GM23338 (cell line): ENCODE measurements around the gene ZNF281. TPM values are rescaled to one million over a fixed set of nuclear protein-coding genes. Genes with fewer than 3 reads are reported as not detected.

Experiments
- ATAC-seq: fragments of 200-7000 bp; cut with Tn5 transposase; 3 replicates; pipeline ENCODE4 v1.9.1; 2020
- DNase-seq: peaks from one replicate; pipeline ENCODE4 v3.0.0-alpha.2; 2015; ENCODE audit warnings: low spot score
- H2AFZ ChIP-seq: fragments of 200-600 bp; sonication (generic); 2 replicates; pipeline ENCODE4 v1.8.0; 2016; ENCODE audit warnings: antibody characterized with exemption, mild to moderate bottlenecking, moderate library complexity
- H3F3A ChIP-seq: fragments of 200-600 bp; sonication (generic); replicated peaks from 2 replicates; pipeline ENCODE4 v1.8.0; 2017; ENCODE audit warnings: antibody characterized with exemption, mixed run types, low read depth
- H3K27ac ChIP-seq: fragments of 200-600 bp; sonication (generic); 2 replicates; pipeline ENCODE4 v1.6.1; 2016; ENCODE audit warnings: low read depth
- H3K27me3 ChIP-seq: fragments of 200-600 bp; sonication (generic); 2 replicates; pipeline ENCODE4 v1.8.0; 2016; ENCODE audit warnings: mild to moderate bottlenecking, mixed run types, moderate library complexity; ENCODE audit not compliant: insufficient read depth
- H3K36me3 ChIP-seq: fragments of 200-600 bp; sonication (generic); 2 replicates; pipeline ENCODE4 v1.8.0; 2016; ENCODE audit warnings: mild to moderate bottlenecking; ENCODE audit not compliant: insufficient read depth
- H3K4me1 ChIP-seq: fragments of 200-600 bp; sonication (generic); 2 replicates; pipeline ENCODE4 v1.8.0; 2016; ENCODE audit warnings: mild to moderate bottlenecking, moderate library complexity; ENCODE audit not compliant: insufficient read depth
- H3K4me2 ChIP-seq: fragments of 200-600 bp; sonication (generic); 2 replicates; pipeline ENCODE4 v1.7.1; 2017; ENCODE audit warnings: mixed run types
- H3K4me3 ChIP-seq: fragments of 200-600 bp; sonication (generic); 2 replicates; pipeline ENCODE4 v1.6.1; 2016; ENCODE audit warnings: mixed run types
- H3K79me2 ChIP-seq: fragments of 200-600 bp; sonication (generic); replicated peaks from 2 replicates; pipeline ENCODE4 v1.8.0; 2017; ENCODE audit warnings: mild to moderate bottlenecking; ENCODE audit not compliant: insufficient read depth
- H3K9me2 ChIP-seq: fragments of 200-600 bp; sonication (generic); 2 replicates; pipeline ENCODE4 v1.8.0; 2017; ENCODE audit not compliant: insufficient read depth
- H4K20me1 ChIP-seq: fragments of 200-600 bp; sonication (generic); replicated peaks from 2 replicates; pipeline ENCODE4 v1.8.0; 2017; ENCODE audit warnings: mild to moderate bottlenecking; ENCODE audit not compliant: insufficient read depth
- H3K27ac Mint-ChIP-seq: 2 replicates; pipeline ENCODE4 v1.8.0; 2020; ENCODE audit warnings: inconsistent platforms, mild to moderate bottlenecking, moderate library complexity, mixed read lengths
- H3K27me3 Mint-ChIP-seq: 3 replicates; pipeline ENCODE4 v1.8.0; 2022; ENCODE audit warnings: low read depth, mild to moderate bottlenecking, moderate library complexity, mixed read lengths, inconsistent platforms; ENCODE audit not compliant: insufficient read depth, poor library complexity
- H3K36me3 Mint-ChIP-seq: 3 replicates; pipeline ENCODE4 v1.8.0; 2021; ENCODE audit warnings: low read depth, mild to moderate bottlenecking, inconsistent platforms, moderate library complexity, mixed read lengths
- H3K4me1 Mint-ChIP-seq: 3 replicates; pipeline ENCODE4 v1.8.0; 2020; ENCODE audit warnings: mild to moderate bottlenecking, inconsistent platforms, mixed read lengths
- H3K4me3 Mint-ChIP-seq: 3 replicates; pipeline ENCODE4 v1.8.0; 2021; ENCODE audit warnings: moderate library complexity, mild to moderate bottlenecking, inconsistent platforms, mixed read lengths
- H3K9me3 Mint-ChIP-seq: 3 replicates; pipeline ENCODE4 v1.8.0; 2020; ENCODE audit warnings: moderate library complexity, mild to moderate bottlenecking, inconsistent platforms, mixed read lengths
- CREB1 ChIP-seq: fragments of 250-450 bp; sonication (Bioruptor Pico); IDR thresholded peaks from 2 replicates; pipeline ENCODE4 v1.5.0; 2020; ENCODE audit warnings: low read depth, mild to moderate bottlenecking, moderate library complexity
- EZH2 ChIP-seq: fragments of 200-600 bp; sonication (generic); IDR thresholded peaks from one replicate; pipeline ENCODE4 v1.8.0; 2017; ENCODE audit warnings: antibody characterized with exemption, mild to moderate bottlenecking, low read depth; ENCODE audit not compliant: unreplicated experiment
- EZH2phosphoT487 ChIP-seq: fragments of 200-600 bp; sonication (generic); IDR thresholded peaks from one replicate; pipeline ENCODE4 v1.8.1; 2018; ENCODE audit warnings: antibody characterized with exemption; ENCODE audit not compliant: unreplicated experiment
- JUNB ChIP-seq: IDR thresholded peaks from one replicate; pipeline ENCODE4 v1.6.1; 2016; ENCODE audit warnings: antibody characterized with exemption; ENCODE audit not compliant: unreplicated experiment
- NANOG ChIP-seq: IDR thresholded peaks from 2 replicates; pipeline ENCODE4 v1.6.1; 2016; ENCODE audit warnings: antibody characterized with exemption, borderline replicate concordance
- POLR2AphosphoS5 ChIP-seq: IDR thresholded peaks from 2 replicates; pipeline ENCODE4 v1.6.1; 2016; ENCODE audit warnings: antibody characterized with exemption, low read depth
- STAT1 ChIP-seq: IDR thresholded peaks from one replicate; pipeline ENCODE4 v1.6.1; 2016; ENCODE audit warnings: antibody characterized with exemption; ENCODE audit not compliant: unreplicated experiment
- ZNF114 ChIP-seq: fragments of 250-450 bp; sonication (Bioruptor Pico); IDR thresholded peaks from 2 replicates; pipeline ENCODE4 v1.5.0; 2020; ENCODE audit warnings: mild to moderate bottlenecking, moderate library complexity
- ZNF331 ChIP-seq: fragments of 250-450 bp; sonication (Bioruptor Pico); IDR thresholded peaks from 2 replicates; pipeline ENCODE4 v1.5.0; 2020; ENCODE audit warnings: low read depth, mild to moderate bottlenecking, moderate library complexity
- polyA plus RNA-seq: library from polyadenylated mRNA; unstranded; fragments of >200 nt; fragmentation: Nextera tagmentation; extraction: Ambion mirVana; gene quantifications from 2 replicates; pipeline ENCODE4 v1.2.1, GENCODE V29; 2016
- total RNA-seq: library from RNA; depleted of rRNA; stranded (reverse); fragments of >200 nt; shearing (Covaris generic); gene quantifications from 2 replicates; pipeline ENCODE4 v1.2.3, GENCODE V29; 2014
- TF ChIP-seq, protein P1 (sequence below): fragments of 250-450 bp; sonication (Bioruptor Pico); IDR thresholded peaks from 2 replicates; pipeline ENCODE4 v1.5.0; 2020; ENCODE audit warnings: mild to moderate bottlenecking, moderate library complexity
- TF ChIP-seq, protein P2 (sequence below): IDR thresholded peaks from one replicate; pipeline ENCODE4 v1.6.1; 2018; ENCODE audit warnings: antibody characterized with exemption; ENCODE audit not compliant: unreplicated experiment
- TF ChIP-seq, protein P3 (sequence below): IDR thresholded peaks from 2 replicates; pipeline ENCODE4 v1.6.1; 2016; ENCODE audit warnings: antibody characterized with exemption
- TF ChIP-seq, protein P4 (sequence below), 2 experiments: fragments of 200-600 bp in 1 of 2; sonication (generic) in 1 of 2; conservative IDR thresholded peaks; 2 replicates each; pipeline versions ENCODE4 v1.5.1 to v1.6.1; 2016 to 2017; ENCODE audit warnings: antibody characterized with exemption in 2 of 2, low read depth in 2 of 2, mild to moderate bottlenecking in 2 of 2, moderate library complexity in 1 of 2

ZNF281 gene
- total and polyA plus RNA-seq, 2 experiments from 2014 or later = 62.1 to 79.3 TPM

DNA sequence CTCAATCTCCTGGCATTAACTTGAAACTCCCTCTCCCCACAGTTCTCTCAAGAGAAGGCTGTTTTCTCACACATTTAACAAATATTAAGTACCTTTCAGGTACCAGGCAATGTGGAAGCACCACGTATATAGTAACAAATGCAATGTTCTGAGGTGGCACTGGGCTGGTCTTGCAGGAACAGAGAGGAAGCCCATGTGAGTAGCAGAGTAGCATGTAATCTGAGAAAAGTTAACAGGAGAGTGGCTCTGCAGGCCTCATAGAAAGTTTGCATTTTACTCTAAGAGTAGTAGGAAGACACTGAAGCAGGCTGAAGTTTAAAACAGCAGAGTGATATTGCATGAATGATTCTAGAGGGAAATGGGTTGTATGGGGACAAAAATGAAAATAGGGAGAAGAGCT lies 21.0 kb downstream of the ZNF281 start (continued):
- TF ChIP-seq, protein P1, sequence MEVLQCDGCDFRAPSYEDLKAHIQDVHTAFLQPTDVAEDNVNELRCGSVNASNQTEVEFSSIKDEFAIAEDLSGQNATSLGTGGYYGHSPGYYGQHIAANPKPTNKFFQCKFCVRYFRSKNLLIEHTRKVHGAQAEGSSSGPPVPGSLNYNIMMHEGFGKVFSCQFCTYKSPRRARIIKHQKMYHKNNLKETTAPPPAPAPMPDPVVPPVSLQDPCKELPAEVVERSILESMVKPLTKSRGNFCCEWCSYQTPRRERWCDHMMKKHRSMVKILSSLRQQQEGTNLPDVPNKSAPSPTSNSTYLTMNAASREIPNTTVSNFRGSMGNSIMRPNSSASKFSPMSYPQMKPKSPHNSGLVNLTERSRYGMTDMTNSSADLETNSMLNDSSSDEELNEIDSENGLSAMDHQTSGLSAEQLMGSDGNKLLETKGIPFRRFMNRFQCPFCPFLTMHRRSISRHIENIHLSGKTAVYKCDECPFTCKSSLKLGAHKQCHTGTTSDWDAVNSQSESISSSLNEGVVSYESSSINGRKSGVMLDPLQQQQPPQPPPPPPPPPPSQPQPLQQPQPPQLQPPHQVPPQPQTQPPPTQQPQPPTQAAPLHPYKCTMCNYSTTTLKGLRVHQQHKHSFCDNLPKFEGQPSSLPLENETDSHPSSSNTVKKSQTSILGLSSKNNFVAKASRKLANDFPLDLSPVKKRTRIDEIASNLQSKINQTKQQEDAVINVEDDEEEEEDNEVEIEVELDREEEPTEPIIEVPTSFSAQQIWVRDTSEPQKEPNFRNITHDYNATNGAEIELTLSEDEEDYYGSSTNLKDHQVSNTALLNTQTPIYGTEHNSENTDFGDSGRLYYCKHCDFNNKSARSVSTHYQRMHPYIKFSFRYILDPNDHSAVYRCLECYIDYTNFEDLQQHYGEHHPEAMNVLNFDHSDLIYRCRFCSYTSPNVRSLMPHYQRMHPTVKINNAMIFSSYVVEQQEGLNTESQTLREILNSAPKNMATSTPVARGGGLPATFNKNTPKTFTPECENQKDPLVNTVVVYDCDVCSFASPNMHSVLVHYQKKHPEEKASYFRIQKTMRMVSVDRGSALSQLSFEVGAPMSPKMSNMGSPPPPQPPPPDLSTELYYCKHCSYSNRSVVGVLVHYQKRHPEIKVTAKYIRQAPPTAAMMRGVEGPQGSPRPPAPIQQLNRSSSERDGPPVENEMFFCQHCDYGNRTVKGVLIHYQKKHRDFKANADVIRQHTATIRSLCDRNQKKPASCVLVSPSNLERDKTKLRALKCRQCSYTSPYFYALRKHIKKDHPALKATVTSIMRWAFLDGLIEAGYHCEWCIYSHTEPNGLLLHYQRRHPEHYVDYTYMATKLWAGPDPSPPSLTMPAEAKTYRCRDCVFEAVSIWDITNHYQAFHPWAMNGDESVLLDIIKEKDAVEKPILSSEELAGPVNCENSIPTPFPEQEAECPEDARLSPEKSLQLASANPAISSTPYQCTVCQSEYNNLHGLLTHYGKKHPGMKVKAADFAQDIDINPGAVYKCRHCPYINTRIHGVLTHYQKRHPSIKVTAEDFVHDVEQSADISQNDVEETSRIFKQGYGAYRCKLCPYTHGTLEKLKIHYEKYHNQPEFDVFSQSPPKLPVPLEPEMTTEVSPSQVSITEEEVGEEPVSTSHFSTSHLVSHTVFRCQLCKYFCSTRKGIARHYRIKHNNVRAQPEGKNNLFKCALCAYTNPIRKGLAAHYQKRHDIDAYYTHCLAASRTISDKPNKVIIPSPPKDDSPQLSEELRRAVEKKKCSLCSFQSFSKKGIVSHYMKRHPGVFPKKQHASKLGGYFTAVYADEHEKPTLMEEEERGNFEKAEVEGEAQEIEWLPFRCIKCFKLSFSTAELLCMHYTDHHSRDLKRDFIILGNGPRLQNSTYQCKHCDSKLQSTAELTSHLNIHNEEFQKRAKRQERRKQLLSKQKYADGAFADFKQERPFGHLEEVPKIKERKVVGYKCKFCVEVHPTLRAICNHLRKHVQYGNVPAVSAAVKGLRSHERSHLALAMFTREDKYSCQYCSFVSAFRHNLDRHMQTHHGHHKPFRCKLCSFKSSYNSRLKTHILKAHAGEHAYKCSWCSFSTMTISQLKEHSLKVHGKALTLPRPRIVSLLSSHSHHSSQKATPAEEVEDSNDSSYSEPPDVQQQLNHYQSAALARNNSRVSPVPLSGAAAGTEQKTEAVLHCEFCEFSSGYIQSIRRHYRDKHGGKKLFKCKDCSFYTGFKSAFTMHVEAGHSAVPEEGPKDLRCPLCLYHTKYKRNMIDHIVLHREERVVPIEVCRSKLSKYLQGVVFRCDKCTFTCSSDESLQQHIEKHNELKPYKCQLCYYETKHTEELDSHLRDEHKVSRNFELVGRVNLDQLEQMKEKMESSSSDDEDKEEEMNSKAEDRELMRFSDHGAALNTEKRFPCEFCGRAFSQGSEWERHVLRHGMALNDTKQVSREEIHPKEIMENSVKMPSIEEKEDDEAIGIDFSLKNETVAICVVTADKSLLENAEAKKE = no peak
- no peak for TF ChIP-seq ZNF331 (CRISPR knock-in tag)
- TF ChIP-seq JUNB = no peak

DNA sequence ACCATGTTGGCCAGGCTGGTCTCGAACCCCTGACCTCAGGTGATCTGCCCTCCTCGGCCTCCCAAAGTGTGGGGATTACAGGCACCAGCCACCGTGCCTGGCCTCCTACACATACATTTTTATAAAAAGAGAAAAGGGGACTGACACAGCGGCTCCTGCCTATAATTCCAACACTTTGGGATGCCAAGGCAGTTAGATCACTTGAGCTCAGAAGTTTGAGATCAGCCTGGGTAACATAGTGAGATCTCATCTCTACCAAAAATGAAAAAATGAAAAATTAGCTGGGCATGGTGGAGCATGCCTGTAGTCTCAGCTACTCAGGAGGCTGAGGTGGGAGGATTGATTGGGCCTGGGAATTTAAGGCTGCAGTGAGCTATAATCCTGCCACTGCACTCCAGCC lies 23.4 kb downstream of the ZNF281 start:
- DNase-seq (no peak), ATAC-seq (no peak)
- Histone ChIP-seq H3K4me3 (no peak overlapping the region), H3F3A (peaks cover 5% of the 10 kb centered on the region; the same call in 1 of the 2 replicates), H2AFZ (no peak overlapping the region), H3K4me2 (no peak overlapping the region), H4K20me1 (no peaks in the 10 kb centered on the region), H3K79me2 (no peaks in the 10 kb centered on the region), H3K36me3 (no peaks in the 10 kb centered on the region), H3K27me3 (no peaks in the 10 kb centered on the region), H3K9me2 (no peaks in the 10 kb centered on the region), H3K27ac (no peak overlapping the region), H3K4me1 (peaks cover 42% of the 10 kb centered on the region)
- H3K4me3 Mint-ChIP-seq = no peak overlapping the region
- no peak overlapping the region for H3K27ac Mint-ChIP-seq
- H3K9me3 Mint-ChIP-seq = no peaks in the 10 kb centered on the region
- H3K4me1 Mint-ChIP-seq = peaks cover 6% of the 10 kb centered on the region
- peaks cover 2% of the 10 kb centered on the region for H3K27me3 Mint-ChIP-seq
- H3K36me3 Mint-ChIP-seq = no peaks in the 10 kb centered on the region
- no peak for TF ChIP-seq POLR2AphosphoS5
- TF ChIP-seq, protein P2, sequence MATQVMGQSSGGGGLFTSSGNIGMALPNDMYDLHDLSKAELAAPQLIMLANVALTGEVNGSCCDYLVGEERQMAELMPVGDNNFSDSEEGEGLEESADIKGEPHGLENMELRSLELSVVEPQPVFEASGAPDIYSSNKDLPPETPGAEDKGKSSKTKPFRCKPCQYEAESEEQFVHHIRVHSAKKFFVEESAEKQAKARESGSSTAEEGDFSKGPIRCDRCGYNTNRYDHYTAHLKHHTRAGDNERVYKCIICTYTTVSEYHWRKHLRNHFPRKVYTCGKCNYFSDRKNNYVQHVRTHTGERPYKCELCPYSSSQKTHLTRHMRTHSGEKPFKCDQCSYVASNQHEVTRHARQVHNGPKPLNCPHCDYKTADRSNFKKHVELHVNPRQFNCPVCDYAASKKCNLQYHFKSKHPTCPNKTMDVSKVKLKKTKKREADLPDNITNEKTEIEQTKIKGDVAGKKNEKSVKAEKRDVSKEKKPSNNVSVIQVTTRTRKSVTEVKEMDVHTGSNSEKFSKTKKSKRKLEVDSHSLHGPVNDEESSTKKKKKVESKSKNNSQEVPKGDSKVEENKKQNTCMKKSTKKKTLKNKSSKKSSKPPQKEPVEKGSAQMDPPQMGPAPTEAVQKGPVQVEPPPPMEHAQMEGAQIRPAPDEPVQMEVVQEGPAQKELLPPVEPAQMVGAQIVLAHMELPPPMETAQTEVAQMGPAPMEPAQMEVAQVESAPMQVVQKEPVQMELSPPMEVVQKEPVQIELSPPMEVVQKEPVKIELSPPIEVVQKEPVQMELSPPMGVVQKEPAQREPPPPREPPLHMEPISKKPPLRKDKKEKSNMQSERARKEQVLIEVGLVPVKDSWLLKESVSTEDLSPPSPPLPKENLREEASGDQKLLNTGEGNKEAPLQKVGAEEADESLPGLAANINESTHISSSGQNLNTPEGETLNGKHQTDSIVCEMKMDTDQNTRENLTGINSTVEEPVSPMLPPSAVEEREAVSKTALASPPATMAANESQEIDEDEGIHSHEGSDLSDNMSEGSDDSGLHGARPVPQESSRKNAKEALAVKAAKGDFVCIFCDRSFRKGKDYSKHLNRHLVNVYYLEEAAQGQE = no peak
- TF ChIP-seq, protein P3, sequence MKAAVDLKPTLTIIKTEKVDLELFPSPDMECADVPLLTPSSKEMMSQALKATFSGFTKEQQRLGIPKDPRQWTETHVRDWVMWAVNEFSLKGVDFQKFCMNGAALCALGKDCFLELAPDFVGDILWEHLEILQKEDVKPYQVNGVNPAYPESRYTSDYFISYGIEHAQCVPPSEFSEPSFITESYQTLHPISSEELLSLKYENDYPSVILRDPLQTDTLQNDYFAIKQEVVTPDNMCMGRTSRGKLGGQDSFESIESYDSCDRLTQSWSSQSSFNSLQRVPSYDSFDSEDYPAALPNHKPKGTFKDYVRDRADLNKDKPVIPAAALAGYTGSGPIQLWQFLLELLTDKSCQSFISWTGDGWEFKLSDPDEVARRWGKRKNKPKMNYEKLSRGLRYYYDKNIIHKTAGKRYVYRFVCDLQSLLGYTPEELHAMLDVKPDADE = no peak
- TF ChIP-seq, protein P4, sequence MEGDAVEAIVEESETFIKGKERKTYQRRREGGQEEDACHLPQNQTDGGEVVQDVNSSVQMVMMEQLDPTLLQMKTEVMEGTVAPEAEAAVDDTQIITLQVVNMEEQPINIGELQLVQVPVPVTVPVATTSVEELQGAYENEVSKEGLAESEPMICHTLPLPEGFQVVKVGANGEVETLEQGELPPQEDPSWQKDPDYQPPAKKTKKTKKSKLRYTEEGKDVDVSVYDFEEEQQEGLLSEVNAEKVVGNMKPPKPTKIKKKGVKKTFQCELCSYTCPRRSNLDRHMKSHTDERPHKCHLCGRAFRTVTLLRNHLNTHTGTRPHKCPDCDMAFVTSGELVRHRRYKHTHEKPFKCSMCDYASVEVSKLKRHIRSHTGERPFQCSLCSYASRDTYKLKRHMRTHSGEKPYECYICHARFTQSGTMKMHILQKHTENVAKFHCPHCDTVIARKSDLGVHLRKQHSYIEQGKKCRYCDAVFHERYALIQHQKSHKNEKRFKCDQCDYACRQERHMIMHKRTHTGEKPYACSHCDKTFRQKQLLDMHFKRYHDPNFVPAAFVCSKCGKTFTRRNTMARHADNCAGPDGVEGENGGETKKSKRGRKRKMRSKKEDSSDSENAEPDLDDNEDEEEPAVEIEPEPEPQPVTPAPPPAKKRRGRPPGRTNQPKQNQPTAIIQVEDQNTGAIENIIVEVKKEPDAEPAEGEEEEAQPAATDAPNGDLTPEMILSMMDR (conservative IDR thresholded peaks at IDR 0.05; ENCODE audit: low read depth in 2 of 2) = no peak
- no peak for TF ChIP-seq EZH2phosphoT487
- no peak for TF ChIP-seq ZNF331 (CRISPR knock-in tag)
- no peak for TF ChIP-seq NANOG
- TF ChIP-seq STAT1 = no peak
- TF ChIP-seq EZH2 = no peak
- no peak for TF ChIP-seq ZNF114 (CRISPR knock-in tag)
- no peak for TF ChIP-seq CREB1
